Nephron (organoid): ENCODE data around the gene SLC36A3.

Source experiments
- H3K27ac Mint-ChIP-seq, 3 experiments: 2 replicates each; pipeline ENCODE4 v1.8.0; 2020; ENCODE audit warnings: mixed read lengths in 3 of 3, mild to moderate bottlenecking in 2 of 3, moderate library complexity in 1 of 3
- H3K27me3 Mint-ChIP-seq: 2 replicates; pipeline ENCODE4 v1.8.0; 2021; ENCODE audit warnings: low read depth, mild to moderate bottlenecking, moderate library complexity, mixed read lengths
- H3K36me3 Mint-ChIP-seq: 2 replicates; pipeline ENCODE4 v1.8.0; 2020; ENCODE audit warnings: low read depth, mixed read lengths
- H3K4me1 Mint-ChIP-seq: 2 replicates; pipeline ENCODE4 v1.8.0; 2020; ENCODE audit warnings: mixed read lengths
- H3K4me3 Mint-ChIP-seq, 3 experiments: 2 replicates each; pipeline ENCODE4 v1.8.0; 2020; ENCODE audit warnings: mild to moderate bottlenecking in 3 of 3, mixed read lengths in 3 of 3, moderate library complexity in 2 of 3
- H3K9me3 Mint-ChIP-seq: 2 replicates; pipeline ENCODE4 v1.8.0; 2020; ENCODE audit warnings: mixed read lengths
- CTCF ChIP-seq, 3 experiments: fragments of 200-600 bp; sonication (generic); IDR thresholded peaks; one replicate each; pipeline ENCODE4 v1.5.0; 2021; ENCODE audit warnings: antibody characterized with exemption in 3 of 3; ENCODE audit not compliant: unreplicated experiment in 3 of 3

Gene SLC36A3

DNA sequence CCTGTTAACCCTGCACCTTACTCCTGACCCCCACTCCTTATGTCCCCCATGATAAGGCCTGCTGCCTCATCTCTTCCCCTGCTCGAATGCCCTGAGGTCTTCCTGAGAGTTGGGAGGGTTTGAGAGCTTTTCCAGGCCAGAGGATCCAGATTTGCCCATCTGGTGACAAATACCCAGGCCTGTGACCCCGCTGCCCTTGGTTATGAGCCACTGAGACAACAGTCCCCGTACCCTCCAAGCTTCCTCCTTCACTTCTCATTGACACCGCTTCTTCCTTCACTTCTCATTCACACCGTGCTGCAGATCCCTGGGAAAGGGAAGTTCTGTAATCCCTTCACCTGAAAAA lies 50.0 kb downstream of the SLC36A3 start:
- no peaks in the 10 kb centered on the region for H3K36me3 Mint-ChIP-seq
- H3K27me3 Mint-ChIP-seq: peaks cover 3% of the 10 kb centered on the region
- no peak for TF ChIP-seq CTCF (IDR thresholded peaks at IDR 0.05; ENCODE audit: unreplicated experiment in 3 of 3)
- peaks cover 8% of the 10 kb centered on the region for H3K4me1 Mint-ChIP-seq
- H3K4me3 Mint-ChIP-seq: peak overlapping the region; percentile 83 to 84 (median 83)
- H3K9me3 Mint-ChIP-seq: no peaks in the 10 kb centered on the region
- H3K27ac Mint-ChIP-seq: peak overlapping the region; percentile 8 to 69 (median 12)

- H3K9me3 Mint-ChIP-seq: no peaks in the 10 kb centered on the region
- peak within 1 kb of the TSS; percentile 83 to 84 (median 83) for H3K4me3 Mint-ChIP-seq
- no peak for TF ChIP-seq CTCF (IDR thresholded peaks at IDR 0.05; ENCODE audit: unreplicated experiment in 3 of 3)
- no peaks in the 10 kb centered on the region for H3K36me3 Mint-ChIP-seq
- peak within 1 kb of the TSS; percentile 8 to 69 (median 12) for H3K27ac Mint-ChIP-seq
- peaks cover 8% of the 10 kb centered on the region for H3K4me1 Mint-ChIP-seq
- H3K27me3 Mint-ChIP-seq: peaks cover 3% of the 10 kb centered on the region
Measured at GRCh38 chr5:151252762-151253604, 50.6 kb downstream of the SLC36A3 start, which contains the start of gene GM2A. Gene GM2A, plus strand, starts transcription at chr5:151253185. Its CDS starts 32 bp downstream, at chr5:151253217.

GRCh38 chr5:151251621-151252020 lies 51.9 kb downstream of the SLC36A3 start:
- Mint-ChIP-seq H3K27me3 (peaks cover 5% of the 10 kb centered on the region), H3K4me1 (peaks cover 8% of the 10 kb centered on the region), H3K9me3 (no peaks in the 10 kb centered on the region), H3K4me3 (peak overlapping the region; percentile 83 to 84 (median 83)), H3K36me3 (no peaks in the 10 kb centered on the region), H3K27ac (no peak overlapping the region)
- TF ChIP-seq CTCF (IDR thresholded peaks at IDR 0.05; ENCODE audit: unreplicated experiment in 3 of 3): no peak

DNA sequence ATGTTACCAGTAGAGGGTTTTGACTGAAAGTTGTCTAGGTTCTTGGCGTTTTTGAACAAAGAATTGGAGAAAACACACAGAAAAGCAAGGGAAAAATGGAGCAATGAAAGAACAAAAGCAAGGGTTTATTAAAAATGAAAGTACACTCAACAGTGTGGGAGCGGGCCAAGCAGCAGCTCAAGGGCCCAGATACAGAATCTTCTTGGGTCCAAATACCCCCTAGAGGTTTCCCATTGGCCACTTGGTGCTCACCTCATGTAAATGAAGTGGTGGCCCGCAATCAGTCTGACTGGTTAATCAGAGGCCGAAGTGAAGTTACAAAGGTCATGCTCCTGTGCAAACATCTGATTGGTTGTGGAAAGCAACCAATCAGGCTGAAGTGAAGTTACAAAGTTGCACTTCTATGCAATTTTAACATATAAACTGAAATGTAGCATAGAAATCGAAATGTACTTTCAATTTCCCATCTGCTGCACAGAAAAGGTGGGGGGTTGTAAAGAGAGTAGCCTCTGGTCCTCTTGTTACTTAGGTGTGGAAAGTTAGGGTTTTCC lies 52.5 kb downstream of the SLC36A3 start:
- H3K4me3 Mint-ChIP-seq: peak overlapping the region; percentile 74 to 83 (median 82)

GRCh38 chr5:151250346-151251000 lies 53.1 kb downstream of the SLC36A3 start:
- no peaks in the 10 kb centered on the region for H3K9me3 Mint-ChIP-seq
- no peaks in the 10 kb centered on the region for H3K36me3 Mint-ChIP-seq
- H3K4me3 Mint-ChIP-seq: peak overlapping the region; percentile 50 to 73 (median 66)

More for the DNA sequence above, 52.5 kb downstream of the SLC36A3 start:
- Mint-ChIP-seq H3K9me3 (no peaks in the 10 kb centered on the region), H3K27ac (no peak overlapping the region), H3K36me3 (no peaks in the 10 kb centered on the region), H3K4me1 (peaks cover 8% of the 10 kb centered on the region), H3K27me3 (peaks cover 8% of the 10 kb centered on the region)
- TF ChIP-seq CTCF (IDR thresholded peaks at IDR 0.05; ENCODE audit: unreplicated experiment in 3 of 3): no peak

More at GRCh38 chr5:151250346-151251000, 53.1 kb downstream of the SLC36A3 start:
- Mint-ChIP-seq H3K4me1 (peaks cover 8% of the 10 kb centered on the region), H3K27me3 (peaks cover 8% of the 10 kb centered on the region), H3K27ac (no peak overlapping the region)
- no peak for TF ChIP-seq CTCF (IDR thresholded peaks at IDR 0.05; ENCODE audit: unreplicated experiment in 3 of 3)
